ENCODE data around the gene TESK2.

DNA sequence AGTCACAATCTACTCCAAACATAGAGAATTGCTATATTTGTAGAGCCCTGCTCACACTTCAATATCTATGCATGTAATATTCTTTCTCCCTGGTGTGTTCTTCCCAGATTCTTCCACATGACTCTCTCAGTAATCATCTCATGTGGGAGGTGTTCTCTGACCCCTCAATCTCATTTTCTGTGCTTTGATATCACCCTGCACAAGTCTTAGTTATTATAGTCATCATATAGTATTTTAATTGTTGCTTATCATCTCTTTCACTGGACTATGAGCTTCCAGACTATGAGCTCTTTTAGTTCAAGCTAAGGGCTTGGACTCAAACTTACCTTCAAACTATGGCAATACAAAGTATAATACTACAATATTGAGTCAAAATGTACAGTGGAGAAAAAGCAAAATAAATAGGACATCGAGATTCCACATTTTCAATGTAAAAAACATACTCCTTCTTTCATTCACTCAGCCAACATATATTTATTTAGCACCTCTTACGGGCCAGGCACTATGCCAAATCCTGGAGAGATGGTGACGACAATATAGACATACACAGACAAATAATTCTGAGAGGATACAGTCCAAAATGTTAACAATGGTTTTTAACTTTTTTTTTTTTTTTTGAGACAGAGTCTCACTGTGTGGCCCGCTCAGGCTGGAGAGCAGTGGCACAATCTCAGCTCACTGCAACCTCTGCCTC is 12.7 kb downstream of the TESK2 start:
- TF ChIP-seq CTCF (IDR thresholded peaks at IDR 0.05) (no peak), POLR2A (IDR thresholded peaks at IDR 0.05) (no peak)

Measured in heart left ventricle (tissue), 13 donors.